Measurements from ENCODE around the gene CHRM5. TPM values are rescaled to one million over a fixed set of nuclear protein-coding genes. Genes with fewer than 3 reads are reported as not detected.

Gene CHRM5
- total RNA-seq, 1 donor from 2014 or later = not detected

GRCh38 chr15:34084086-34084485 is 115.8 kb downstream of the CHRM5 start:
- H3K36me3 Mint-ChIP-seq (ENCODE audit: low read depth) = peaks cover 19% of the 10 kb centered on the region
- H3K4me3 Mint-ChIP-seq (ENCODE audit: unreplicated experiment) = no peak overlapping the region
- no peak overlapping the region for H3K27ac Mint-ChIP-seq (ENCODE audit: unreplicated experiment)
- no peaks in the 10 kb centered on the region for H3K9me3 Mint-ChIP-seq (ENCODE audit: low read depth)
- DNase-seq (ENCODE audit: low spot score) = no peak
- TF ChIP-seq CTCF (IDR thresholded peaks at IDR 0.05) = no peak
- H3K27me3 Mint-ChIP-seq (ENCODE audit: low read depth) = no peaks in the 10 kb centered on the region
- no peaks in the 10 kb centered on the region for H3K4me1 Mint-ChIP-seq (ENCODE audit: low read depth)

GRCh38 chr15:34085746-34086145 is 117.4 kb downstream of the CHRM5 start:
- H3K27ac Mint-ChIP-seq (ENCODE audit: unreplicated experiment) = no peak overlapping the region
- no peak overlapping the region for H3K4me3 Mint-ChIP-seq (ENCODE audit: unreplicated experiment)
- no peaks in the 10 kb centered on the region for H3K27me3 Mint-ChIP-seq (ENCODE audit: low read depth)
- TF ChIP-seq CTCF (IDR thresholded peaks at IDR 0.05) = no peak
- DNase-seq (ENCODE audit: low spot score) = no peak
- H3K9me3 Mint-ChIP-seq (ENCODE audit: low read depth) = no peaks in the 10 kb centered on the region
- peaks cover 20% of the 10 kb centered on the region for H3K36me3 Mint-ChIP-seq (ENCODE audit: low read depth)
- H3K4me1 Mint-ChIP-seq (ENCODE audit: low read depth) = no peaks in the 10 kb centered on the region

- no peak for DNase-seq (ENCODE audit: low spot score)
- TF ChIP-seq CTCF (IDR thresholded peaks at IDR 0.05) = no peak
- peak overlapping the region; percentile 6 for H3K4me3 Mint-ChIP-seq (ENCODE audit: unreplicated experiment)
- H3K36me3 Mint-ChIP-seq (ENCODE audit: low read depth) = peaks cover 3% of the 10 kb centered on the region
- H3K4me1 Mint-ChIP-seq (ENCODE audit: low read depth) = peaks cover 29% of the 10 kb centered on the region
- no peaks in the 10 kb centered on the region for H3K27me3 Mint-ChIP-seq (ENCODE audit: low read depth)
- H3K27ac Mint-ChIP-seq (ENCODE audit: unreplicated experiment) = no peak overlapping the region
- peaks cover 2% of the 10 kb centered on the region for H3K9me3 Mint-ChIP-seq (ENCODE audit: low read depth)
Observed at GRCh38 chr15:34099914-34100313, 131.6 kb downstream of the CHRM5 start.

- H3K36me3 Mint-ChIP-seq (ENCODE audit: low read depth) = no peaks in the 10 kb centered on the region
Observed at GRCh38 chr15:34101366-34102174, 133.3 kb downstream of the CHRM5 start, which contains the start of the genes EMC7 and PGBD4. EMC7 (minus strand) TSS chr15:34101862; CDS start chr15:34101839, 23 bp downstream. PGBD4 (plus strand) TSS chr15:34102083; CDS start chr15:34102532, 449 bp downstream.

More at GRCh38 chr15:34101366-34102174, 133.3 kb downstream of the CHRM5 start, which contains the start of the genes EMC7 and PGBD4:
- H3K27ac Mint-ChIP-seq (ENCODE audit: unreplicated experiment) = peak within 1 kb of the TSS; percentile 98
- H3K4me3 Mint-ChIP-seq (ENCODE audit: unreplicated experiment) = peak within 1 kb of the TSS; percentile 100
- peak; percentile 99 for DNase-seq (ENCODE audit: low spot score)
- no peaks in the 10 kb centered on the region for H3K27me3 Mint-ChIP-seq (ENCODE audit: low read depth)
- peaks cover 29% of the 10 kb centered on the region for H3K4me1 Mint-ChIP-seq (ENCODE audit: low read depth)
- no peak for TF ChIP-seq CTCF (IDR thresholded peaks at IDR 0.05)
- H3K9me3 Mint-ChIP-seq (ENCODE audit: low read depth) = peaks cover 2% of the 10 kb centered on the region

All from chondrocyte (in vitro differentiated cells).